Inflammatory macrophage treated with lipopolysaccharide for 4 hours (primary cell): Measurements from ENCODE around the gene ESYT2.
A peak's percentile ranks its signal among the peaks of the same experiment; 100 is the strongest.
"Not testable (repeated sequence)": the region's sequence is repeated elsewhere in the genome, so short reads cannot be mapped to it uniquely, and the experiment has no call there.

Experiments used
- DNase-seq: peaks from one replicate; pipeline ENCODE4 v3.0.0-alpha.2; 2020

The ESYT2 gene

DNA sequence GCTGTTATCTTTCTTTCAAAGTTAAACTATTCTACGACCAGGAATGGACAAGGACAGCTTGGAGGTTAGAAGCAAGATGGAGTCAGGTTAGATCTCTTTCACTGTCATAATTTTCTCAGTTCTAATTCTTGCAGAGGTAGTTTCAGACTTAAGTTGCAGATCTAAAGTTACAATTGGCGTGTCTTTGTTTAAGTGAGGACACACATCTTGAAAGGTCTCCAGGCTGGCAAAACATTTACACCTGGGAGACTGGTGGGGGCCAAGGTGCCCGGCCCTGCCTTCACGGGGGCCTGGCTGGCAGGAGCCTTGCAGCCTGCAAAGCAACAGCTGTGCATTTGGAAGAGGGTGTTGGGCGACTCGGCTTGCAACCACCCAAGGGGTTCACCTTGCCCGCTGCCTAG lies 25.4 kb upstream of the ESYT2 start:
- DNase-seq: no peak

DNA sequence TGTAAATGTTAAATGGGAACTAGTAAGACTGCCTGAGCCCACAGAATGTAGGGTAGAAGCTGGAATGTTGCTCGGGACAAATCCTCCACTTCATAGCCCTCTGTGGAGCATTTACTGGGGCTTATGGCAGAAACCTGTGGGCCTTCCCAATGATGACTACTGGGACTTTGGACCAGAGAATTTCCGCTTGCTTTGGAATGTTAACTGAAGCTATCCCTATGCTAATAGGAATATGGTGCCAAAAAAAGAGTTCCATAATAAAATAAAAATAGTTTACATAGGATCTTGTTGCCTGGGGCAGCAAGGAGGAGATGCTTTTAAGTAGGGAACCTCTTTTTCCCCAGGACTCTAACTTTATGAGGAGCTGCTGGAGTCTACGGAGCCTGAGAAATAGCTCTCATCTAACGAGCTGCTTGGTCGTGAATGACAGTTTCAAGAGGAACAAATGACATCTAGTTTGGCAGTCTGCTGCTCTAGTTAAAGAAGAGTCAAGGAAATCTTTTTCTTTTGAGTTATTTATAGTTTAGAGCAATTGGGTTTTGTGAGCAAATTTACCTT lies 21.3 kb upstream of the ESYT2 start:
- DNase-seq: no peak

DNA sequence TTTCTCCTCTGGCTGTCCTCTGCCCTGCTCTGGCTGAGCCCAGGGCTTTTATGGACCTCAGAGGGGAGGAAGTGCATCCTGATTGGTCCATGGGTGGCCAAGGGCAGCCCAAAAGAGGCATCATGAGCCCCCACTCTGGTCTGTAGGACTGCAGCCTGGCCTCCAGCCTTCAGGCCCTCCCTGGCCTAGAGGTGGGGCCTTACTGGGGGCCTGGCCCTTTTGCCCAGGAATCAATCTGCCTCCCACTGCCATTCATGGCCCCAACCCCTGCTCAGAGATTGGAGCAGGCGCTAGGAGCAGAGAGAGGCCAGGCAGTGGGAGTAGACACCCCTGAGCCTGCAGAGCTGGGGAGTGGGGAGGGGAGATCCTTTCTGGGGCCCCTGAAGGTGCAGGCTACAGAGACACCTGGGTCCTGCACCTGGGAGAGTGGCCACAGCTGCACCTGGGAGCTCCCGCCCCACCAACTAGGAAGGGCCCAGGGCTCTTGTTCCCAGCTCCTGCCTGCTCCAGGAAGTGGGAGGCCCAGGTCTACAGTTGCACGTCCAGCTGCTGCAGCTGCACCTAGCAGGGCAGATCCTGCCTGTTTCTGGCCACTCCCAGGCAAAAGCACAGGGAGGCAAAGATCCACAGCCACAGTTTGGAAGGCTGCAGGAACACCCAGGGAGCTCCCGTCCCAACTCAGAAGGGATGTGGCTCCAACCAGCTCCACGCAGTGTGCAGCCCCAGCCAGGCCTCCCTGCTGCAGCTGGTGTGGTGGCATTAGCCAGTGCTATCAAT lies 20.6 kb upstream of the ESYT2 start:
- DNase-seq: no peak

DNA sequence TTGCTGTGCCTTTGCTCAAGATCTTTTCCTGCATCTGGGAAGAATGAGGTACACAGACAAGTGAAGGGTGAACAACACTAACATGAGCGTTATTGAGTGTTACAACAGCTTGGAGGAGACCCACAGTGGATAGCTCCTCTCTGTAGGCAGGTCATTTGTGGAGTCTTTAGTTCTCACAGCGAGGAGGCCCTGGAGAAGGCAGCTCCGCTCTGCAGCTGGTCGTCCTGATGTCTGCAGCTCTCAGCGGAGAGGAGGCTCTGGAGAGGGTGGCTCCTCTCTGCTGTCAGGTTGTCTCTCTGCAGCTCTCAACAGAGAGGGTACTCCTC lies 20.1 kb upstream of the ESYT2 start:
- no peak for DNase-seq

DNA sequence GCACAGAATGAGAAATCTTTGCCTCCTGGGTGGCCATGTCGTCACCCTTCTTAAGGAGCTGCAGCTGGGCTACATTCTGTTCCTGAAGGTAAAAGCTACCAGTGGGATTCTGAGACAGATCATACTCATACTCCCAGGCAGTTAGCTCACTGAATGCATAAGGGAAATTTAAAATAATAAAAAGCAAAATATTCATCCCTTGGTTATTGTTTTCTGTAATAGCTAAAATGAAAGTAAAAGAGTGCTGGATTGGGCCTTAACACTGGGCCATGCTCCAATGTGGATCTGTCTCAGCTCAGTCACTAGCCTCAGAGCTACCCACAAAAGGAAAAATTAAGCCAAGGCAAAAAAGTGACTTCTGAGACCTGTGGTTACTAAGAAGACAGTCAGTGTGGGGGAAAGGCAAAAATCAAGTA lies 18.1 kb upstream of the ESYT2 start:
- no peak for DNase-seq

DNA sequence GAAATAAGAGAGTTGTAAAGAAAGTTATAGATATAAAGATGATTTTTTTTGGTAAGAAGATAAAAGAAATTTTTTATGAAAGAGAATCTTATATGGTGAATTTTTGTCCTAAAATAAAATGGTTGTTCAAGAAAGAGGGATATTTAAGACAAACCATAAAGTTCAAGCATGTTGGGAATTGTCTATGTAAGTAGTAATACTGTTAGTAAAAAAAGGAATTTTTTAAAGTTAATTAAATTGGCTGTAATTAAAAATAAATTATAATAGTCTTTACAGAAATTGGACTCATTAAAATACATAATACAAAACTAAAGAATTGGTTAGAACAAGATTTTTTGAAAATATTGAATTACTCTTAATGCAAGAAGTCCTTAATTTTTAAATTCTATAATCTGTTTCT lies 17.0 kb upstream of the ESYT2 start:
- no peak for DNase-seq

DNA sequence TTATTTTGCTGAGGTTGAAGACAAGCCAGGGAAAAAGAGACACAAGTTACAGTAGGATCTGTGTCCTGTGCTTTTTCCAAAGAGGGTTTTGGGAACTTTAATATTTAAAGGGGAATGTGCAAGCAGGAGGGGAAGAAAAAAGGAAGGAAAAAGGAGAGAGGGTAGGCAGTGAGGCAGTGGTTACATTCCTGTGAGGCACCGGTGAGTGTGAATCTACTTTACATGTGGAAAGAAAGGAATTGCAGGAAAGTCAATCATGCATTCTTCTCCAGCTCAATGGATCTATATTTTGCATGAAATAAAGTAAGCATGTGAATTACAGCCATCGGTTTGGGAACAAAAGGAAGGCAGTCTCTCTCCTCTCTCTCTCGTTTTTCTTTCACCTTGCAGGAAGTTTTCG lies 14.5 kb upstream of the ESYT2 start:
- no peak for DNase-seq

DNA sequence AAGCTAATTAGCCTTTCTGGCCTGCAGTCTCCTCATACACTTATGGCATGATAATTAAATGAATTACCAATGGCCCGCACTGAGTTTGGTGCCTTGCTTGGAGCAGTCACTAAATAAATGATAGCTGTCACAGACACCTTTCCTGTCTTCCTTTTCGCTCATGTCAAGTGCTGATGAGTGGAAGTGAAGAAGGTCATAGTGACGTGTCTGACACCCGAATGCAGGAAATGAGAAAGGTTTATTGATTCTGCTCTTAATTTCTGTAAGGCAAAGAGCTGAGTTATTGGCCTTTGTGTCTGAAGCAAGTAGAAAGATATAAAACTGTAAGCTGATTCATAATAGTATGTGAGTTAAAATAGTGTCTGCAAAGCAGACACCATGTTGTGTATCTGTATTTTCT lies 13.2 kb upstream of the ESYT2 start:
- no peak for DNase-seq

DNA sequence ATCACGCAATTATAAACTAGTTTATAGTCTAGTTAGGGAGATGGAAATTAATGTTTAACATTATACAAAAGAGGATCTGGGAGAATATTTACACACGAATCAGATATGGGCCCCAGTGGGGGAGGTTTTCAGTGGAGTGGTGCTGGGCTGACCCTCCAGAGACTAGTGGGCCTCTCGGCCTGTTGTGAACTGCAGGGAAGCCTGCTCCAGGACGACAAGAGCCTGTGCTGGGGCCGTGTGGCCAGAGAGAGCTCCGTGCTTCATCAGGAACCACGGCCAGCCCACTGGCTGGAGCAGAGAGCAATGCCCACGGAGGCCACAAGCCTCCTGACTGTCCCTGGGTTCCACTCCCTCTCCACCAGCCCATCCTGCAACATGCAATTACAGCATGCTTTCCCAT lies 11.3 kb upstream of the ESYT2 start:
- no peak for DNase-seq

DNA sequence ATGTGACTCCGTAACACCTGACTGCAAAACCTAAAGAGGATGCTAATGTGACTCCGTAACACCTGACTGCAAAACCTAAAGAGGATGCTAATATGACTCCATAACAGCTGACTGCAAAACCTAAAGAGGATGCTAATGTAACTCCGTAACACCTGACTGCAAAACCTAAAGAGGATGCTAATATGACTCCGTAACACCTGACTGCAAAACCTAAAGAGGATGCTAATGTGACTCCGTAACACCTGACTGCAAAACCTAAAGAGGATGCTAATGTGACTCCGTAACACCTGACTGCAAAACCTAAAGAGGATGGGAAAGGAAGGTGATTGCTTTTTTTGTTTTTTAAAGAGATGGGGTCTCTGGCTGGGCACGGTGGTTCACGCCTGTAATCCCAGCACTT lies 9.9 kb upstream of the ESYT2 start:
- DNase-seq: not testable (repeated sequence)

DNA sequence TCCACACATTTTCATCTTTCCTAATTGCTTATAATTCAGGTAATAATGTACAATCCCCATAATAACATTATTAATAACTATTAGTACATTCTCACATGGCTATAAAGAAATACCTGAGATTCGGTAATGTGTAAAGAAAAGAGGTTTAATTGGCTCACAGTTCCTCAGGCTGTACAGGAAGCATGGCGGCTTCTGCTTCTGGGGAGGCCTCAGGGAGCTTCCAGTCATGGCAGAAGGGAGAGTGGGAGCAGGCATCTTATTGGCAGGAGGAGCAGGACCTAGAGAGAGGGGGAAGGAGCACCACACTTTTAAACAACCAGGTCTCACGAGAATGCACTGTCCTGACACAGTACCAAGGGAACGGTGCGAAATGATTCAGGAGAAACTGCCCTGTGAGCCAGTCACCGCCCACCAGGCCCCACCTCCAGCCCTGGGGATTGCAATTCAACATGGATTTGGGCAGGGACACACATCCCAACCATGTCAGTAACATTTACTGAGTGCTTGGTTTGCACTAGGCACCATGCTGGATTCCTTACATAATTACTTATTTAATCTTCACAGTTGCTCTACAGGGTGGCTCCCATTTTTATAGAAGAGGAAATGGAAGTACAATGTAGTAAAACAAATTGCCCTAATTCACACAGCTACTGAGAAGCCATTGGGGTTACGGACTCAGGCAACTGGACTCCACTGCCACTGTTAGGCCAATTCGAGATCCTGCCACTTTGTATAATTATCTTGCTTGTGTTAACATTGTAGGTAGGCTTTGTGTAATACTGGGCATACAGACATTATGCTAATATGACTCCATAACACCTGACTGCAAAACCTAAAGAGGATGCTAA lies 8.7 kb upstream of the ESYT2 start:
- no peak for DNase-seq

DNA sequence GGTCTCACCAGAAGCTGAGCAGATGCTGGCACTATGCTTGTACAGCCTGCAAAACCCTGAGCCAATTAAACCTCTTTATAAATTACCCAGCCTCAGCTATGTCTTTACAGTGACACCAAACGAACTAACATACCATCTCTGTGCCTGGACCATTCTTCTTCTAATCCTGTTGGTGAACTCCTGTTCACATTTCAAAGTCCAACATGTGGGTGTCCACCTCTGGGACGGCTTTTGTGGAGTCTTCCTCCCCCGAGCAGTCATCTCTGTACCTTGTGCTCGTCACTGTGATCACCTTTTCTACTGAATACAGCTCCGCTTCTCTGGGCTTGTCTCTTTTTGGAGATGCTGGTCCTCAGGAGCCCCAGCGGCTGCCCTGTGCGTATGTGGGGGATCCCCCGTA lies 7.4 kb upstream of the ESYT2 start:
- DNase-seq: no peak

DNA sequence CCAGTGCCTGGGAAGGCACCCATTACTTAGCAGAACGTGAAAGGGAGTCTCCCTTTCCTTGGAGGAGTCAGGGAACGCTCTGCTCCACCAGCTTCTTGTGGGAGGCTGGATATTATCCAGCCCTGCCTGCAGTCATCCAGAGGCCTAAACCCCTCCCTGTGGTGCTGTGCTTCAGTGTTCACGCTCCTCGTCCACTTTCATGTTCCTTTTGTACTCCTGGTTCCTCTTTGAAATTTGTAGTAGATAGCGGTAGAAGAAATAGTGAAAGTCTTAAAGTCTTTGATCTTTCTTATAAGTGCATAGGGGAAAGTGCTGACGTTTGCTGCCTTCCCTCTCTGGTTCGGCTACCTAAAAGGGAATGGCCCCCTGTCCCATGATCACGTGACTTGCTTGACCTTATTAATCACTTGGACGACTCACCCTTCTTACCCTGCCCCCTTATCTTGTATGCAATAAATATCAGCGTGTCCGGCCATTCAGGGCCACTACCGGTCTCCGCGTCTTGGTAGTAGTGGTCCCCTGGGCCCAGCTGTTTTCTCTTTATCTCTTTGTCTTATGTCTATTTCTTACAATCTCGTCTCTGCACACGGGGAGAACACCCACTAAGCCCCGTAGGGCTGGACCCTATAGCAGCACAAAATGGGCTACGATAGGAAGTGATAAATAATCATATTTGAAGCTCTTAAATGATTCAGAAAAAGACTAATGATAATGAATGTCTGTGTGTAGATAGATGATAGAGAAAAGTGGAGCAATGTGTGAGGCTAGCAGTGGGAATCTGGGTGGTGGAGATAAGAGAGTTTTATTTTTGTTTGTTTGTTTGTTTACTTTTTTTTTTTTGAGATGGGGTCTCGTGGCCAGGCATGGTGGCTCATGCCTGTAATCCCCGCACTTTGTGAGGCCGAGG lies 5.8 kb upstream of the ESYT2 start:
- DNase-seq: no peak

DNA sequence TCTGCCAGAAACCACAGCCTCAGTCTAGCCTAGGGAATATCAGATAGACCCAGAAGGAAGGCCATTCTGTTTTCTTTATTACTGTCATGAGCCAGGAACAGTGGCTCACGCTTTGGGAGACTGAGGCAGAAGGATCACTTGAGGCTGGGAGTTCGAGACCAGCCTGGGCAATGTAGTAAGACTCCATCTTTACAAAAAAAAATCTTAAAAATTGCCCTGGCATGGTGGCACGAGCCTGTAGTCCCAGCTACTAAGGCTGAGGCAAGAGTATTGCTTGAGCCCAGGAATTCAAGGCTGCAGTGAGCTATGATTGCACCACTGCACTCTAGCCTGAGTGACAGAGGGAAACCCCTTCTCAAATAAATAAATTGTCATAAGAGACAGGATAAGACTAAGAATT lies 3.7 kb upstream of the ESYT2 start:
- no peak for DNase-seq

DNA sequence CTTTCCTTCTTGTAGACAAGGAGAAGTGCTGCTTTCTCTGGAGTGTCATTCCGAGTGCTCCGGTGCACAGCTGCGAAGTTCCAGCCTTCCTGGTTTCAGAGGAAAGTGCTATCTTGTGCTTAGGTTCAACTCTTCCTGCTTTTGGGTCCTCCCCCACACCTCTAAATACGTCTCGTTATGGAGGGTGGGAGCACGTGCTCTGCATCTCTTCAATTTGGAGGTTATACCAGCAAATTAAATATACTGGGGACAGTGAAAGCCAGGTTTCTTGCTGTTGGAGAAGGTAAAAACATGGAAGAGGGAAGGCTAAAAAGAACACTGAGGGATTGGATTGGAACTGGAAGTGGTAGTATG lies 2.4 kb upstream of the ESYT2 start:
- DNase-seq: no peak

DNA sequence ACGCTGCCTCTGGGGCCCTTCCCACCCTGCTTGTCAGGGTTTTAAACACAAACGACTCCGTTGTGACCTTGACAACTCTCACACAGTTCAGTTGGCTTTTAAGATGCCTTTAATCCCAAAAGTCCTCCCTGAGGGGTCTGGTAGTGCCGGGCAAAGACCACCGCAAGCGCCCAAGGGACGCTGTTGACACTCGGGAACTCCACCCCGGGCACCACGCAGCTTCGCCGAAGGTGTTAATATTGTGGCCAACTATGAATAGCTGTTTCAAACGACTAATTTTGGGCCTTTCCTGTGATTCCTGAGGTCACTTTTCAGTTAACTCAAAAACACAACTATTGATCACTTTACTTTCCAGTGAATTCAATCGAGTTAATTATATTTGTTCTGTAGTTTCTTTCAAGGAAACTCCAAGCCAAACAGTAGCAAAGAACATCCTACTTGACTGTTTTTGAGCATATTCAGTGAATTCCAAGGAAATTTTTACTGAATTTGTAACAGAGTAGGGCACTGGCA lies 958 bp upstream of the ESYT2 start:
- DNase-seq: no peak

DNA sequence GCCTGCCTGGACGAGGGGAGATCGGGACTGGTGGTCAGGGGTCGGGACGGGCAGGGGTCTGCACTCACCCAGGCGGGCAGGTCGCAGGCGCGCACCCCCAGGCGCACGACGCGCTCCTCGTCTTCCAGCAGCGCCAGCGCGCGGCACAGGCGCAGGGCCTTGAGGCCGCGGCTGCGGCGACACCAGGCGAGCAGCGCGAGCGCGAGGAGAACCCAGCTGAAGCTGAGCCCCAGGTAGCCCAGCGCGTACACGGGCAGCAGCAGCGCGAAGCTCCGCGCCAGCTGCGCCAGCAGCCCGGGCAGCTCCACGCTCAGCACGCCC lies 328 bp downstream of the ESYT2 start:
- peak; percentile 74 for DNase-seq

DNA sequence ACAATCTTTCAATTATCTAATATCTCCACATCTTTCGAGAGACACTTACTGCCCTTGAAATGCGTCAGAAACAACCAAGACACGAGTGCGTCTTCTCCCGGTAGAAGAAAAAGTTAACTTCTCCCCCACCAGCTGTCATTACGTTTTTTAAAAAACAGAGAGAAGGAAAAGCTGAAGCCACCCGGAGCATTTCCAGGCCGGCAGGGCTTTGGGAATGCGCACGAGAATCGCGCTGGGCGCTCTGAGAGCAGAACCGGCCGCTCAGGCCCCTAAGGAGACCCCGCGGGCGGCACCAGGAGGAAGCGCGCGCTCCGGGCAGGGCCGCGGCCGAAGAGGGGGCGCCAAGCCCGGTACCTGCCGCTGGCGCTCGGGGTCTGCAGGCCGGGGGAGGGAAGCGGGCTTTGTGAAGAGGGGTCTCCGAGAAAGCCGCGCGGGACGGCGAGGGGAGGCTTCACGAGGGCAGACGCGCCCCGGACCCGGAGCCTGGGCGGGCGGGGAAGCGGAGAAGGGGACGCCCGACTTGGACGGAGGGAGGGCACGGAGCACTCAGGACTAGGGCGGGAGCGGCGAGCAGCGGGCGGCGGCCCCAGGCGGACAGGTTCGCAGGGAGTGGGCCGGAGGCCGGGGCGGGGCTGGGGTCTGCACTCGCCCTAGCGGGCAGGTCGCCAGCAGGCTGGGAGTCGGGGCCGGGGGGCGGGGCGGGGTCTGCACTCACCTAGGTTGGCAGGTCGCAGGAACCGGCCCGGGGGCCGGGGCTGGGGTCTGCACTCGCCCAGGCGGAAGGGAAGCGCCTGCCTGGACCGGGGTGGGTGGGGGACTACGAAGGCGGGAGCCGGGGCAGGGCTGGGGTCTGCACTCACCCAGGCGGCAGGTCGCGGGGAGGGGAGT lies 932 bp downstream of the ESYT2 start:
- peak; percentile 21 for DNase-seq

DNA sequence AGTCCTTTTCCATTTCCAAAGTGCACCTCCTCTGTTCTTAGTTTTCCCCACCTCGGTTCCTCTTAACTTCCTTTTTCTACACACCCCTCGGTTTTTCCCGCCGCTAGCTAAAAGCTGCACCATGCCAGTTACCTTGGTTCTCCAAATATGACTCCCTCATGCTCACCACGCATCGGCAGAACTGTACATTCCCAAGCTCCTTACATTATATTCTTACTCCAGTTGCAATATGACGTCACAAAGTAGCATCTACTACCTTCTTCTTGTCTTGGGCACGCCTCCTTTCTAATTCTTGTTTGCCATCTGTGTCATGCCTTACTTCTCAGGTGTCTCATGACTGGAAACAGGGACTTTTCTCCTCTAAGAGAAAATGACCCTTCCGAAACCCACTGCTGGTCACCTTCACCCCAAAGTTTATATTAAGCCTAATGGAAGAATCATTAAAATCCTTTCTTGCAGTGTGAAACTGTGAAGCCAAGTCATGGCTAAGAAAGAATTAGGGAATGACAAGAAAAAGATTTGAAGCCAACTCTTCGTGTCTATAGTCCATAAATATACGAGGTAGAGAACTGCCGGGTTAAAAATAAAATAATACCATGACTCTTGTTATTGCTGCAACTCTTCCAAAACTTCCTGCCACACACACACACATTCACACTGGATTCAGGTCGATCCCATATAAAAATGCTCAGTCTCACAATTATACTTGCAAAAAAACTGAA lies 1.7 kb downstream of the ESYT2 start:
- peak; percentile 54 for DNase-seq

DNA sequence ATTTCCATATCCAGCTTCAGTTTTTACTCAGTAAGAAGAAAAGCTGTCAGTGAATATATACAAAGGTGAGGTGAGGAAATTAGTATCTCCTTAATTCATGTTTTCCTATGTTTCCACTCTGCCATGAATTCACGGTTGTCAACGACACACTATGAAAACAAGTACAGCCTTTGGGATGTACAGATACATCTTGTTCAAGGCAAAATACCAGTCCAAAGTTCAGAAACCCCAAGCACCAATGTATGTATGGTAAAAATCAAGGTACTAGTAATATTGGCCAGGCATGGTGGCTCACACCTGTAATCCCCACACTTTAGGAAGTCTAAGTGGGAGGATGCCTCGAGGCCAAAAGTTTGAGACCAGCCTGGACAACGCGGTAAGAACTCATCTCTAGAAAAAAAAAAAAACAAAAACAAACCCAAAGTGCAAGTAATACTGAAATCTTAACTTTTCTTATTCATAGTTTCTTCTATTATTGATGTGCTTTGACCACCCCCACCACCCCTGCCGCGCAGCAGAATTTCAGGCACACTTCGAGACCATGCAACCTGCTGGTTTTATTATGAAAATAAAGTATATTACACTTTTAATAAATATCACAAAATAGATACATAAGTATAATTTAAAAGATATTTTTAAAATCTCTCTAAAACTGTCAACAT lies 3.5 kb downstream of the ESYT2 start:
- no peak for DNase-seq

DNA sequence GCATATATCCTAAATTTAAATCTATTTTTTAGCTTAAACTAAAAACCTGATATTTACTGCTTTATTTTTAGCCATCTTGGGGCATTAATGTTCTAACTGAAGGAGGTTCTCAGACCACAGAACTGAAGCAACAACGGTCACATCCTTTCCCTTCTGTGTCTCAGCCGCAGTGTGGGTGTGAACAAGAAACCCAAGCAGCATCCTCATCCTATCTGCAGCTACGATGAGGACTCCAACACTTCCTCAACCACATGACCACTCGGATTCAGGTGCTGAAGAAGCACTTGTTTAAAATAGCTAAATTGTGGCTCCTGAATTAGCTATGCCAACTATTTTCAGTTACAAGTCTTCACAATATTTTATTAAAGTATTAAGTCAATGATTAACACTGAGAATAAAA lies 5.3 kb downstream of the ESYT2 start:
- DNase-seq: peak; percentile 86
